GM08714 (cell line): ENCODE data around the gene PLCD4.

Experiments used
- H3K4me3 ChIP-seq: fragments of 200-500 bp; sonication (Bioruptor generic); 2 replicates; pipeline ENCODE4 v1.5.1; 2014; ENCODE audit warnings: mild to moderate bottlenecking, low read length, inconsistent platforms
- ZNF274 ChIP-seq: IDR thresholded peaks from 2 replicates; pipeline ENCODE4 v1.6.1; 2012; ENCODE audit warnings: mild to moderate bottlenecking, low read depth, low read length

The PLCD4 gene

GRCh38 chr2:218642121-218642656 lies 34.5 kb downstream of the PLCD4 start:
- TF ChIP-seq ZNF274, result no peak
- H3K4me3 ChIP-seq, result no peak overlapping the region

- no peak overlapping the region for H3K4me3 ChIP-seq
- no peak for TF ChIP-seq ZNF274
Measured at GRCh38 chr2:218642786-218643185, 35.1 kb downstream of the PLCD4 start.

GRCh38 chr2:218643751-218644310 lies 36.1 kb downstream of the PLCD4 start:
- TF ChIP-seq ZNF274, result no peak
- H3K4me3 ChIP-seq, result no peak overlapping the region

GRCh38 chr2:218644721-218645120 lies 37.0 kb downstream of the PLCD4 start:
- no peak overlapping the region for H3K4me3 ChIP-seq
- no peak for TF ChIP-seq ZNF274

- no peak for TF ChIP-seq ZNF274
- no peak overlapping the region for H3K4me3 ChIP-seq
Measured at GRCh38 chr2:218645126-218645525, 37.4 kb downstream of the PLCD4 start.

- TF ChIP-seq ZNF274, result no peak
- no peak overlapping the region for H3K4me3 ChIP-seq
Measured at GRCh38 chr2:218648088-218648786, 40.5 kb downstream of the PLCD4 start.

GRCh38 chr2:218648787-218649100 lies 41.0 kb downstream of the PLCD4 start:
- no peak overlapping the region for H3K4me3 ChIP-seq
- no peak for TF ChIP-seq ZNF274

GRCh38 chr2:218655751-218656150 lies 48.1 kb downstream of the PLCD4 start:
- TF ChIP-seq ZNF274, result no peak
- no peak overlapping the region for H3K4me3 ChIP-seq

- H3K4me3 ChIP-seq, result peak overlapping the region; percentile 76
- TF ChIP-seq ZNF274, result no peak
Measured at GRCh38 chr2:218658671-218659257, 51.1 kb downstream of the PLCD4 start.

GRCh38 chr2:218659258-218659987 lies 51.7 kb downstream of the PLCD4 start, which contains the start of the genes BCS1L and ZNF142:
Gene BCS1L, plus strand, starts transcription at chr2:218659683. Its CDS starts 1,305 bp downstream, at chr2:218660988.
Gene ZNF142, minus strand, starts transcription at chr2:218659623. Its CDS starts 3,194 bp downstream, at chr2:218656429.
- peak within 1 kb of the TSS; percentile 76 for H3K4me3 ChIP-seq
- no peak for TF ChIP-seq ZNF274

- H3K4me3 ChIP-seq, result peak overlapping the region; percentile 76
- TF ChIP-seq ZNF274, result no peak
Measured at GRCh38 chr2:218659988-218660358, 52.3 kb downstream of the PLCD4 start.

GRCh38 chr2:218662377-218662776 lies 54.7 kb downstream of the PLCD4 start:
- TF ChIP-seq ZNF274, result no peak
- H3K4me3 ChIP-seq, result no peak overlapping the region

GRCh38 chr2:218662827-218663226 lies 55.1 kb downstream of the PLCD4 start:
- TF ChIP-seq ZNF274, result no peak
- no peak overlapping the region for H3K4me3 ChIP-seq

GRCh38 chr2:218663901-218664300 lies 56.2 kb downstream of the PLCD4 start:
- H3K4me3 ChIP-seq, result no peak overlapping the region
- TF ChIP-seq ZNF274, result no peak
